Measurements from ENCODE around the gene HLA-DMB.

The HLA-DMB gene

DNA sequence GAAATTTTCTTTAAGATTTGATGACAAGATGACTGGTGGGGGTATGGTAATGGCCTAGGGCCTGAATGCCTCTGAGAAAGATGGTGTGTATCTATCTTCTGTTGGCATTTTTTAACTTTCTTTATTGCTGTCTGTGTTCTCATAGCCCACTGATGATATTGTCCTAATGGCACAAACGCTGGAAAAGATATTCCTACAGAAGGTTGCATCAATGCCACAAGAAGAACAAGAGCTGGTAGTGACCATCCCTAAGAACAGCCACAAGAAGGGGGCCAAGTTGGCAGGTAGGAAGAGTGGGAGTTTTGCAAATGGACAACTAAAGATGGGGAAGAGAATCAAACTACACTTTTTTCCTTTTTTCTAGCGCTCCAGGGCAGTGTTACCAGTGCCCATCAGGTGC lies 35.1 kb upstream of the HLA-DMB start:
- no peak for TF ChIP-seq CTCF (IDR thresholded peaks at IDR 0.05; ENCODE audit: low read depth, low read length, missing control alignments)
- H3K4me3 ChIP-seq (ENCODE audit: low read depth, low read length) = no peak overlapping the region
- DNase-seq (ENCODE audit: low read depth) = no peak

- H3K4me3 ChIP-seq (ENCODE audit: low read depth, low read length) = peak overlapping the region; percentile 90
- no peak for DNase-seq (ENCODE audit: low read depth)
- no peak for TF ChIP-seq CTCF (IDR thresholded peaks at IDR 0.05; ENCODE audit: low read depth, low read length, missing control alignments)
Measured at GRCh38 chr6:32974541-32975308, 33.9 kb upstream of the HLA-DMB start.

DNA sequence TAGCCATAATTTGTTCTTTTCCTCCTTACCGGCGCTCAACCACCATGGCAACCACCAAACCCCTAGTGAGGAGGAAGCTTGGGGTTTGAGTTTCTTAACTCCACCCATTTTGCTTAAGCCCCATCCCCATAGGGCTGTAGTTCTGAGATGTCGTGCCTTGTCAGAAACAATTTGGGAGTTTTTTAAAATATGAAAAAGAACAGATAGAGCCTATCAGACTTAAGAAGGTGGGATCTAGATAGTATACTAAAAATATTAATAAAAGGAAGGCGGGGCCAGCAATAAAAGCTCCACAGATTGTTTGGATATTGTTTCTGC lies 33.1 kb upstream of the HLA-DMB start:
- peak overlapping the region; percentile 90 for H3K4me3 ChIP-seq (ENCODE audit: low read depth, low read length)
- no peak for TF ChIP-seq CTCF (IDR thresholded peaks at IDR 0.05; ENCODE audit: low read depth, low read length, missing control alignments)
- DNase-seq (ENCODE audit: low read depth) = no peak

GRCh38 chr6:32973144-32974015 lies 32.6 kb upstream of the HLA-DMB start:
- no peak for TF ChIP-seq CTCF (IDR thresholded peaks at IDR 0.05; ENCODE audit: low read depth, low read length, missing control alignments)
- no peak for DNase-seq (ENCODE audit: low read depth)
- H3K4me3 ChIP-seq (ENCODE audit: low read depth, low read length) = peak overlapping the region; percentile 90

DNA sequence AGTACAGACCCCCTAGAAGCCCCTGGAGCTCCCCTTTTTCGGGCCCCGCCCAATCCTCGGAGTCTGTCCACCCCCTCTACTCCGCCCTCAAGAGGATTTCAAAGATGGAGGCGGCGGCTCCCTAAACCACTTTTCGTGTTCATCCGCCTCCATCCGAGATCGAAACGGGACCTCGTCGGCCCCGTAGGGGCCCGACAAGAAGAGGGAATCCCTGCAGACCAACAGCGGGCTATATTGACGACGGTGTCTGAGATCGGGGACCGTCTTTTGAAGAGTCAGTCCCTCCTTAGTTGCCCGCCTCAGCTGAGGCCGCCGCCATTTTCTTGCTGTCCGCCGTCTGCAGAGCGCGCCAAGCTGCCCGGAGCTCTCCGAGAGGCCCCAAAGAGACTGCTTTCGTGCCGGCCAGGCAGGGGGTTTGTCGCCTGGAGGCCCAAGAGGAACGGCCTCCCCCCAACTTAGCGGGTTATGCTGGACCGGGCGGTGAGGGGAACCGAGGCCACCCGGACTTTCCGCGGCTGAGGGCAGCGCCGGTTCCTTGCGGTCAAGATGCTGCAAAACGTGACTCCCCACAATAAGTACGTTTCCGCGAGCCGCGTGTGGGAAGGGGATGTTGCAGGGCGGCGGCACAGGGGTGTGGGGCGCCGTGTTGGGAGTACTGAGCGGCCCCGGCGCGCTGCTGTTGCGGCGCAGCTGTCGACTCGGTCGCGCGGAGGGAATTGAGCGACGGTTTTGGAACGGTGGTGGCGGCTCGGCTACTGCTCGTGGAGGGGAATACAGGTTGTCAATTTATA lies 31.7 kb upstream of the HLA-DMB start:
- no peak for TF ChIP-seq CTCF (IDR thresholded peaks at IDR 0.05; ENCODE audit: low read depth, low read length, missing control alignments)
- H3K4me3 ChIP-seq (ENCODE audit: low read depth, low read length) = peak overlapping the region; percentile 90
- no peak for DNase-seq (ENCODE audit: low read depth)

DNA sequence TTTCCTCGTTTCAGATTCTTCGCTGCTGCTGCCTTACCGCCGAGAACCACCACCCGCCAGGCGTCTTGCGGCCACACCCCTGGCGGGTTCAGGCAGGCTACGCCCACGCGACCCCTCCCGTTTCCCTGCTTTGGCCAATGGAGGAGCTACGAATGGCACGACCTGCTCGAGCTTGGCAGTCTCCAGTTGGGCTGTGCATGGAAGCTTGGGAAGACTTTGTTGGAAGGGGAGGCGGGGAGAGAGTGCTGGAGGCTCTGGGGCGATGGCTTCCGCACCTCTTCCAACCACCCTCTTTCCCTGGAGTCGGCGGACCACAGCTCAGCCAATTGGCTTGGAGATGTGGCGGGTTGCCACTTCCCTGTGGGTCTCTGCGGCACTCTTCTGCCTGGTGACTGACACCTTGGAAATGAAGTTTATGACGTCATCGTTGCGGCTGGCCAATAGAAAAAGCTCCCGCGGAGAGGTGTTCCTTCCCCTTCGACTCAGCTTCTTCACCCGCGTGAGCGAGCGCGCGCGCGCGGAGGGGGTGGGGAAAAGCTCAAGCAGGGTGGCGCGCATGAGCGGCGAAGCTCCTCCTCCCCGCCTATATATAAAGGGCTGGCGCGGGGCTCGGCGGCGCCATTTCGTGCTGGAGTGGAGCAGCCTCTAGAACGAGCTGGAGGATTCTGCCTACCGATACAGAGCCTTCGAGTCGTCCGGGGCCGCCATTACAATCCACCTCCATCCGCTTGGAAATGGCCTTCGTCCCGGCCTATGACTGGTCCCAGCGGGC lies 30.9 kb upstream of the HLA-DMB start:
- H3K4me3 ChIP-seq (ENCODE audit: low read depth, low read length) = peak overlapping the region; percentile 90
- no peak for TF ChIP-seq CTCF (IDR thresholded peaks at IDR 0.05; ENCODE audit: low read depth, low read length, missing control alignments)
- peak; percentile 99 for DNase-seq (ENCODE audit: low read depth)

All from GM12864 (cell line).